GM04503 (cell line): Measurements from ENCODE around the gene VPS37C.
"Not testable (repeated sequence)": the region's sequence is repeated elsewhere in the genome, so short reads cannot be mapped to it uniquely, and the experiment has no call there.

ENCODE experiments used
- DNase-seq: peaks from one replicate; pipeline ENCODE4 v3.0.0-alpha.2; 2012; ENCODE audit warnings: low read depth

VPS37C gene

DNA sequence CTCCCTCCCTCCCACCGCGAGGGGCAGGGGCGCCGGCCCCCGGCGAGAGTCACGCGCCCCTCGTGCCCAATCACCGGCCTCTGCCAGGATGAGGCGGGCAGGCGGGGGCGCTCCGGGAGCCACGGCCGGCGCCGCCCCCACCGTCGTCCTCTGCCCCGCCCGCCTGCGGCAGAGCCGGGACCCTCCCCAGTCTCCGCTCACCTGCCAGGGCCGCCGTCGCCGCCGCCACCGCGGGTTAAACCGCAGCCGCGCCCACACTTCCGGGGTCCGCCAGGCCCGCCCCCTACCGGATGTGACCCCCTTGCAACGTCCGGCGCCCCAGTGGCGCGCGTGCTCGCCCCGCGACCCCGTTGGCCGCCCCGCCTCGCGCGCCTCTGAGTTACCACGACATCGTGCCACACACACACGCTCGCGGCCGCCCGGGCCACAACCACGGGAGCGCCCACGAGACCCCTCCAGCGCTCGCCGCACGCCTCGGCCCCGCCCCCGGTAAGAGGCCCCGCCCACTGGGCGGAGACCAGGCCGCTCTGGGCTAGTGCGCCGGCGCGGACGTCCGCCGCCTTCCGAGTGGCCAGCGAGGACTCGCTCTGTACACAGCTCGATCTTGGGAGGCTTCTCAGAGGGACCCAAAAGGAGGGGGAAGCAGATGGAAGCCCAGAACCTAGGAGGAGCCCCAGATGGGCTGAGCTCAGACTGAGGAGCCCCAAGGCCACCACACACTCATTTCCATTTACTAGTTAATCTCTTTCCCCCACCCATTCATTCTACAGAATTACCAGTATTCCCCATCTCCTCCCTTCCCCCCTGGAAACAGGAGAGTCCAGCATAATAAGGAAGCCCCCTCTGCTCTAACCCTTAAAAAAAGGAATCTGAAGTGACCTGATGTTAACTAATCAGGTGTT lies at the start of gene VPS37C:
Gene VPS37C (minus strand): TSS at position 237 of the 902 bp plus-strand sequence. CDS start 22,597 bp downstream, outside the sequence.
- no peak for DNase-seq

DNA sequence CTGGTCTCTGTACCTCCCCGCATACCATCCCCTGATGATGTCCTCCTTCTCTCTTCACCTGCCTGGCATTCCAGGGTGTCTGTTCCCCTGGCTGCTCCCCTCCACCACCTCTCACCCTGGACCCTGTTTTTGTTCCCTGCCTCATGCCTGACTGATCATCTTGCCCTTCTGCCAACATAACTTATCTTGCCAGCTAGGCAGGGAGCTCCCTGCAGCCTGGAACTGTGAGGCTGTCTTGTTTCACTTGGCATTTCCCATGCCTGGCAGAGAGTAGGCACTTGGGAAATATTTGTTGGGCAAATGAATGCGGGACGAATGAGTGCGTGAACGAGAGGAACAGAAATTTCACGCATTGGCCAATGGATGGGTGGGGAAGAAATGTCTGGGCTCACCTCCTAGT lies 49.4 kb upstream of the VPS37C start:
- not testable (repeated sequence) for DNase-seq

DNA sequence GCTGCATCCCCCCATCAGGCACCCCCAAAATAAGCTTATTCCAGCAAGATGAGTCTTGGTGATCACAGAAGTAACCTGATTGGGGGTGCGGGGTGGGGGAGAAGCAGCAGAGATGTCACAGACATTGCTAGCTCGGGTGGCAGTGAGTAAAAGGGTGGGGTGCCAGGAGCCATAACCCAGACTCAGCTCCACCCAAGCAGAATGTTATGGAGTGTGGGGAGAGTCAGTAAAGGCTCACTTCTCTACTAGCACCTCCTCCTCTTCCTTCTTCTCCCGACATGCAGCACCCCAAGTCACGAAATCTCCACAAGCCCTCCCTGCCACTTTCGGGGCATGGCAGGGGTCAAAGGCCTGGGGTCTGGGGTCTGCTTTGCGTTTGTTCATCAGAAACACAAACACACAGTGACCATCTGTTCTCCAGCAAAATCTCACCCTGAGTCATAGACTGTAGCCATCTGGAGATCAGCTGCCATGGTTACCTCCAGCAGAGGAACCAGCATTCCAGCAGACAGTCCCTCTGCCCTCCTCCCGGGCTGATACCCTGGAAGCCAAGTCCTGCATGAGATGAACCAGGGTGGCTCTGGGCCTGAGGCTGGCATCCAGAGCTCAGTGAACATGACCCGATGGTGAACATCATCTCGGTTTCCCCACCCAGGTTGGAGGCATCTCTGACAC lies 46.5 kb upstream of the VPS37C start:
- DNase-seq: not testable (repeated sequence)

DNA sequence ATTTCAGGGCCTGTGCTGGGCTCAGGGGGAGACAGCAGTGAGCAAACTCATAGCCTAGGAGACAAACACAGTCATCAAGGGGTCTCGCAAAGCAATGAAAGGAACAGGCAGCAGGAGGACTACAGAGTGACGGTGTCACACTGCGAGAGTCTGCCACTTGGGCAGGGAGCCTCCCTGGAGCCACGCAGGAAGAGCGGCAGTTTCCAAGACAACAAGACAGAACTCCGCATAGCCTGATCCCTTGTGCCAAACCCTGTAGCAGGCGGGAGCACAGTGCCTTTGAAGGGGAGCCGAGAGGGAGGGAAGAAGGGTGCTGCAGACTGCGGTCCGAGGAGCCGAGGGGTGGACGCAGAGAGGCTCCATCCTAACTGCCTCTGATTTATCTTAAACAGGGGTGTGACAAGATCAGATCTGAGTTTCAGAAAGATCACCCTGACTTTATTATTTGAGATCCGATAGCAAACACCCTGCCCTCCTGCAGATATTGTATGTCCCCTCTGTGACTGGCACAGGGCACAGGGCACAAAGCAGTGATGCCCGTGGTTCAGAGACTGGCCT lies 43.4 kb upstream of the VPS37C start:
- DNase-seq: not testable (repeated sequence)

DNA sequence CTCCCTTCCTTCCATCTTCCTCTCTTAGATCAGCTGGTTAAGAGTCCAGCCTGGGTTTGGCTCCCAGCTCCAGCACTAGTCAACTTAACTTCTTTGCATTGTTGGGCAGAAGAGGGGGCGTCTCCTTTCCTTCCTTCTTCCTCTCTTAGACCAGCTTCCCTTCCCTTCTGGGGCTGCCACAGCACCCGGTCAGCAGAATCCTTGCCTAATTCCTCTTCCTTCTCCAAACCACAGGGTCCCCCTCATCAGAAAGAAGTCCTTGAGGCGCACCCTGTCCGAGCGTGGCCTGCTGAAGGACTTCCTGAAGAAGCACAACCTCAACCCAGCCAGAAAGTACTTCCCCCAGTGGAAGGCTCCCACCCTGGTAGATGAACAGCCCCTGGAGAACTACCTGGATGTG lies 42.6 kb upstream of the VPS37C start:
- DNase-seq: not testable (repeated sequence)

DNA sequence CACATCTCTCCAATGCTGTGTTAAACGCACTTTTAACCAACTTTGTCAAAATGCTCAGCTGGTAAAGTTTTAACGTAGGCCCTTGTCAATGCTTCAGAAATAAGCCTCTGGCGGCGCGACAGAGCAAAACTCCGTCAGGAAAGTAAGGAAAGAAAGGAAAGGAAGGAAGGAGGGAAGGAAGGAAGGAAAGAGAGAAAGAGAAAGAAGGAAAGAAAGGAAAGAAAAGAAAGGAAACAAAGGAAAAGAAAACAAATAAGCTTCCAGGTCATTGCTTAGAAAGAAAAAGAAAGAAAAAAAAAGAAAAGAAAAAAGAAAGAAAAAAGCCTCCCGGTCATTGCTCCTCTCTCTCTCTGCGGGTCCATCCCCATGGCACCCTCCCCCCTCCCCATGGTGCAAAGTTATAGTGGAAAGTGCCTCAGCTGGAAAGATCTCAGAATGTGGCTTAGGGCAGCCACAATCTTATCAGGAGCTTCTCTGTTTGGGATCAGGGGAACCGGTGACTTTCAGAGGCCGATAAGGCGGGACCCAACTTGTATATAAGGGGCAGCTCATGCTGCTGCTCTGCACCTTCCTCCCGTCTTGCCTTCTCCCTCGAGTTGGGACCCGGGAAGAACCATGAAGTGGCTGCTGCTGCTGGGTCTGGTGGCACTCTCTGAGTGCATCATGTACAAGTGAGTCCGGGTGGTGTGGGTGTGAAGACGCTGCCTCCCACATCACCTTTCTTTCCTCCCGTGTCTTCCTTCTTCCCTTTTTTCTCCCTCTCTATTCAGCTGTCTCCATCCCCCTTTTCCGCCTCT lies 41.9 kb upstream of the VPS37C start, which contains the start of gene PGA3:
Gene PGA3 (plus strand): TSS at position 566 of the 797 bp plus-strand sequence. CDS start 50 bp downstream, at position 616.
- not testable (repeated sequence) for DNase-seq

DNA sequence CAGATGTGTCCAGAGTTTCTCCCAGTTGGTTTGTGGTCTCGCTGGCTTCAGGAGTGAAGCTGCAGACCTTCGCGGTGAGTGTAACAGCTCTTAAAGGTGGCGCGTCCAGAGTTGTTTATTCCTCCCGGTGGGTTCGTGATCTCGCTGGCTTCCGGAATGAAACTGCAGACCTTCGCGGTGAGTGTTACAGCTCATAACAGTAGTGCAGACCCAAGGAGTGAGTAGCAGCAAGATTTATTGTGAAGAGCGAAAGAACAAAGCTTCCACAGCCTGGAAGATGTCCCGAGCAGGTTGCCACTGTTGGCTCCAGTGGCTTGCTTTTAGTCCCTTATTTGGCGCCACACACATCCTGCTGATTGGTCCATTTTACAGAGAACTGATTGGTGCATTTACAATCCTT lies 40.2 kb upstream of the VPS37C start:
- no peak for DNase-seq

DNA sequence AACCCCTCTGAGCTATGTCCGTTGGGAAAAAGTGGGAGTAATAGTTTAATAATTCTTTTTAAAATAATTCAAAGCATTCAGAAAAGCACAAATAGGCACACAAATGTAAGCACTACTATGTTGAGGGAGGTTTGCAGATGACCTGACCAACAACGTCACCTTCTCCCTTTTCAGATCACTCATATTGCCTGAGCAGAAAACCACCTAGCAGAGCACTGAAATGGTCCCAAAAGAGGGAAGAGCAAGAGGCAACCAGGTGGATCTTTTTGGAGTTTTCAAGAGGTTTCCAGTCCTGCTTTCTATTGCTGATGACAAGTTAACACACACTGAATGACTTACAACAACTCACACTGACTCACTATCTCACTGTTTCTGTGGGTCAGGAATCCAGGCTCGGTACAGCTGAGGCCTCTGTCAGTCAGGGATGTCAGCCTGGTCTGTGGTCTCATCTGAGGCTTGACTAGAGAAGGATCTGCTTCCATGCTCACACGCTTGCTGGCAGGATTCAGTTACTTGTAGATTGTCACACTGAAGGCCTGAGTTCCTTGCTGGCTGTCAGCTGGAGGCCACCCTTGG lies 37.8 kb upstream of the VPS37C start:
- DNase-seq: no peak

DNA sequence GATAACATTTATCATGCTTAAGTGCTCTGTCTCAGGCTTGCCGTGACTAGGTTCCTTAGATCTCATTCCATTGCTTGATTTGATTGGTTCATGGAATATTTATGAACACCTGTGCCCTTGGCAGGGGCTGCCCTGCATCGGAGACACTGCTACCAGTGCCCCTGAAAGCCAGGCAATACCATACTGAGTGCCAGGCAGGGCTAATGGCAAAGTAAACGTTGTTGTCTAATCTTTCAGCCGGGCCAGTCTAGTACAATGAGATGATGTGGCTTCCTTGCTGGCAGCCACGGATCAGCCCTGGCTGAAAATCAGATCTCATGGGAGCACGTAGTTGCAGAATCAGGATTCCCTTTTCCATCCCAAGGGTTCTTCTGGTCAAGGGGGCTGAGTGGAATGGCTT lies 37.1 kb upstream of the VPS37C start:
- DNase-seq: no peak

DNA sequence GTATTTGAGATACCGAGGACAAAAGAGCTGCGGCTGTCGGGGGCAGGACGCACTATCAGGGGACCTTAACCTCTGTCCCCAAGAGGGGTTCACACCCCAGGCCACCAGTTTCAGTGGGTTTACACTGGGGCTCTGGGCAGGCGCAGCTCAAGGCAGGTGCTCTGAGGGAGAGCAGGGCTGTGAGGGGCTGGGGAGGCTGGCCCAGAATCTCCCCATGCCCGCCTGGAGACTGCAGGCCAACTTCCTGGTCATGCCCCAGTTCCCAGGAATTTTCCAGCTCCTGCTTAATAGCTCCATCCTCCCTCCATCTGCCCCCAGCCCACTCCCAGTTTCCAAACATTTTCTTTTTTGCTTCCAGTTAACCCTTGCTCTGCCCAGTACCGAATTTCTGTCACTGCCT lies 34.5 kb upstream of the VPS37C start:
- no peak for DNase-seq

DNA sequence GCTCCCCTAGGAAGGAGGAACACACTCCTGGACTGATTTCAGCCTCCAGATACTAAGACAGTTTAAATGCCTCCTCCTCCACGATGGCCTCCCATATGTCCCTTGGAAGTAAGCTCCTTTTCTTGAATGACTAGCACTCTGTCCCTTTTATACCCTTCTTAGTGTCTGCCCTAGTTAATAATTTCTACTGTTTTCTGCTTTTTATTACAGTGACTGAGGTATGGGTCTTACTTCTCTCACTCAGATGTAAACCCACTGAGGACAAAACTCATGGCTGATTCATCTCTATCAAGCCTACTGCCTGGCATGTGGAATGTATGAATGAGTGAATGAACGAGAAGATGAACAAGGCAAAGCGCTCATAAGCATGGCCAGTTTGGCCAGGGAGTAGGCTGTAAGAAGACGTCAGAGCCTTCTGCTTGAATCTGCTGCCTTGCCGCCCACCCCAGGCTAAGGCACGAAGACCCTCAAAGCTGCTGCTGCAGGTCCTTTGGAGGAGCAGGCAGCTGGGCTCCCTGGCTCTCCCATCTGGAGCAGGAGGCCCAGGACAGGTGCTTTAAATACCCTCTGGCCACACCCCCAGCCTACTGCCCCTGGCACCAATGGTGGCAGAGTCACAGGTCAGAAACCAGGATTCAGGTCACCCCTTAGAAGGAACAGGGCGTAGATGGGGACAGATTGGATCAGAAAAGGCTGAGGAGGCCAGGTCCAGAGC lies 33.9 kb upstream of the VPS37C start:
- DNase-seq: no peak

DNA sequence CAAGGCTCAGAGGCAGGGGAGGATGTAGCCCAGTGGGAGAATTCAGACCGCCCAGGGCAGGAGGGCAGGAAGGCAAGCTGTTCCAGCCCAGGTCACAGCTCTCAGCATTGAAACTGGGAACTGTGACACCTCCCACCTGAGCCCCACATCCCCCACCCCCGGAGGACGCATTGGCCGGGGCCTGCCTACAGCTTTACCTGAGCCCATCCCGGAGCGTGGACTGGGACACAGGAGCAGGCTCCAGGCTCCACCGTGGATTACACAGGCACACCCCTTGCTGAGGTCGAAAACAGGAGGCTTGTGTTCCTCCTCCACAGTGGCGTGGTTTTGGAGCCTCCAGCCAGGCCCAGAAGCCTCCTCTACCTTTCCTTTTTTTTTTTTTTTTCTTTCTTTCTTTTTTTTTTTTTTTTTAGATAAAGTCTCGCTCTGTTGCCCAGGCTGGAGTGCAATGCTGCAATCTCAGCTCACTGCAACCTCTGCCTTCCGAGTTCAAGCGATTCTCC lies 33.0 kb upstream of the VPS37C start:
- DNase-seq: no peak

DNA sequence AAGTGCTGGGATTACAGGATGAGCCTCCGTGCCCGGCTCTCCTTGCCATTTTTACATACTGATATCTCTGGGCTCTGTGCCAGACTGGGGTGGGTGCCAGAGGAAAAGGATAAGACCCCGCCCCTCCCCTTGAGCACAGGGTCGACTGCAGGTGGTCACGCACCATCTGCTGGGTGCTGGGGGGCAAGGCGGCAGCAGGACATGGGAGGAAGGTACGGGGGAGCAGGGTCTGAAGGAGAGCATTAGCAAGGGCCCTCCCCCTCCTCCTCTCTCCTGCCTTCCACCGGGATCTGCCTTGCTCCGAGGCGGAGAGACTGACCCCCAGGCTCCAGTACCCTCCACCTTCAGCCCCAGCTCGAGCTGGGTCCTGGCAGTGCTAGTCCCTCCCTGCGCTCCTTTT lies 32.4 kb upstream of the VPS37C start:
- no peak for DNase-seq

DNA sequence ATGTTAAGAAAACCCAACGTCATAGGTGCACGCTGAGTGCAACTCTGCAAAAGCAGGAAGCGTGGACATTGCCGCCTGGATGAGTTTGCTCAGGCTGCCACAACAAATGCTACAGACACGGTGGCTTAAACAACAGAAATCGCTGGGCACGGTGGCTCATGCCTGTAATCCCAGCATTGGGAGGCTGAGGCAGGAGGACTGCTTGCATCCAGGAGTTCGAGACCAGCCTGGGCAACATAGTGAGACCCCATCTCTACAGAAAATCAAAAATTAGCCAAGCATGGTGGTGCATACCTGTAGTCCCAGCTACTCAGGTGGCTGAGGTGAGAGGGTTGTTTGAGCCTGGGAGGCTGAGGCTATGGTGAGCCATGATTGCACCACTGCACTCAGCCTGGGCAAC lies 28.7 kb upstream of the VPS37C start:
- no peak for DNase-seq

DNA sequence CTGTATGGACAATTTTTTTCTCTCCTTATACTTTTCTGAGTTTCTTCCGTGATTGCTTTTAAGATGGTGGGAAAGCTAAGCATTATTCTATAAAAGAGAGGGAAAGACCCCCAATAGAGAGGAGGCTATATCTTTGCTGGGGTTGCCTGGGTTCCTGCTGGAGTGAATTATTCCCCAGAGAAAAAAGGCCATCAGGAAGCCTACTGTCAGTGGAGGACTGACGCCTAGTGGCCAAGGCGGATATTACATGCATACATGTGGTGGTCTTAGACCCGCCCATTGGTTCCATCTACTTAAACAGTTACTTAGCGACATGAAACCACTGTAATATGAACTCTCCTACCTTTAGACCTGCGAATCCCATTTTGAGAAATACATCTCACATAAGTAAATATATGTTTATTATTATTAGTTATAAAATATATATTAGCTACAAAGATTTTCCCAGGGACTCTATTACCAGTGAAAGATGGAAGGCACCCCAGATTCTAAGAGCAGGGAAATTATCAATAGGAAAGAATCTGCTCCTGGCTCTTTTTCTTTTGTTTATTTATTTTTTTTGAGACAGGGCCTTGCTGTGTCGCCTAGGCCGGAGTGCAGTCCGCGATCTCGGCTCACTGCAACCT lies 26.4 kb upstream of the VPS37C start:
- DNase-seq: no peak

DNA sequence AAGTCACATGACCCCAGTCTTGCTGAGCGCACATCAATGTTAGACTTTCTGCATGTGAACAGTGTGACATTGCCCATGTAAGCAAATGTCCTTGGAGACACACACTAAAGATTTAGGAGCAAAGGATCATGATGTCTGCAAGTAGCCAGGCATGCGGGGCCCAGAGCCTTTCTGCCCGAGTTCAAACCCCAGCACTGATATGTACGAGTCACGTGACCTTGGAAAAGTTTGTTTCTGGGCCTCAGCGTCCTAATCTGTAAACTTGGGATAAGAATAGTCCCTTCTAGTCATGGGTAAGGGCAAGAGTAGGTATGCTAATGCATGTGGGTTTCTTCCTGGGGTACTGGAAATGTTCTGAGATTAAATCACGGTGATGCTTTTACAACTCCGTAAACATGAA lies 25.3 kb upstream of the VPS37C start:
- no peak for DNase-seq

DNA sequence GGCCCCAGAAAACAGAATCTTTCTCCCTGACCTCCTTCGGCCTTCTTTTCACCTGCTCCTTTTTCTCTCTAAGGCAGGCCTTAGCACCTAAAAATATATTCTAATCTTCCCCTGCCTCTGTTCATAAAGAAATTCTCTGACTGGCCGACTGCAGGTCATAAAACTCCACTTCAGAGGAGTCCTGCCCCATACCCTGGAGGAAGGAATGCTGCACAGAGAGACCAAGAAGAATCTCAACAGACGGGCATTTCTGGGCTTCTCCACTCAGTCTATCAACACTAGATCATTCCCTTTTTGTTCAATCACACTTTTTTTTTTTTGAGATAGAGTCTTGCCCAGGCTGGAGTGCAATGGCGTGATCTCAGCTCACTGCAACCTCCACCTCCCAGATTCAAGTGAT lies 22.4 kb upstream of the VPS37C start:
- DNase-seq: no peak

DNA sequence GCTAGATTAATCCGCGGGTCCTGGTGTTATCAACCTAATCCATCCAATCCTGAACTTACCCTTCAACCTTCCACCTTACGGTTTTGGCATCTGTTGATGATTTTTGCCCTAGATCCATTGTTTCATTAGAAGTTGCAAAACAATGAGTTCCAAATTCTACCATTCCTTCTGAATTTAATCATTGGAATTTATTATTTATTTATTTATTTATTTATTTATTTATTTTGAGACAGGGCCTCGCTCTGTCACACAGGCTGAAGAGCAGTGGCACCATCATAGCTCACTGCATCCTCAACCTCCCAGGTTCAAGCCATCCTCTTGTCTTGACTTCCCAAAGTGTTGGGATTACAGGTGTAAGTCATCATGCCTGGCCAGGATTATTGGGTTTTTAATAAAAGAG lies 20.3 kb upstream of the VPS37C start:
- no peak for DNase-seq

DNA sequence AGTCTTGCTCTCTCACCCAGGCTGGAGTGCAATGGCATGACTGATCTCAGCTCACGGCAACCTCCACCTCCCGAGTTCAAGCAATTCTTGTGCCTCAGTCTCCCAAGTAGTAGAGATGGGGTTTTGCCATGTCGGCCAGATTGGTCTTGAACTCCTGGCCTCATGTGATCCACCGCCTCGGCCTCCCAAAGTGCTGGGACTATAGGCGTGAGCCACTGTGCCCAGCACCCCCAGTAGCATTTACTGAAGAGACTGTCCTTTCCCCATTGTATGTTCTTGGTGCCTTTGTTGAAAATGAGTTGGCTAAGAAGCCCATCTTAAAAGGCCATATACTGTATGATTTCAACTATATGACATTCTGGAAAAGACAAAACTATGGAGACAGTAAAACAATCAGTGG lies 19.0 kb upstream of the VPS37C start:
- DNase-seq: not testable (repeated sequence)

DNA sequence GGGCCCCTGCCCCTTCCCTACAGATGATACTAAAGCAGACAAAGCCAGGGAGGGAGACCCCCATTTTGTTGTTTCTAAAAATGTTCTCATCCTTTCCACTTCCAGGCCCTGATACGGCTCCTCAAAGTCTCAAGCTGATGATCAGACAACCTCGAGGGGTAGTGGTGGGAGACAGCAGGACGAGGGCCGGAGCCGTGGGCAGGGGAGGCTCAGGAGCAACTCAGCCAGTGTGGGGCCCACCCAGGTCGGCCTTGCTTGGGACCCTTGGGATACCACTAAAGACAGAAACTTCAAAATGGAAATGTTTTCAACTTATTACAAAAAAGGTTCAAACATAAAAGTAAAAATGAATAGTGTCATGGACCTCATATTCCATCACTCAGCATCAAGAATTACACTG lies 15.2 kb upstream of the VPS37C start:
- no peak for DNase-seq
